ENCODE data around the gene CEP170B.

CEP170B gene

GRCh38 chr14:104923640-104924420 lies 58.8 kb downstream of the CEP170B start:
- no peaks in the 10 kb centered on the region for H3K36me3 ChIP-seq (replicated peaks)
- TF ChIP-seq CTCF (IDR thresholded peaks at IDR 0.05; ENCODE audit: low read depth, low read length, missing control alignments), result no peak
- no peaks in the 10 kb centered on the region for H3K27me3 ChIP-seq (replicated peaks)
- in situ Hi-C loops (cut with HindIII; ENCODE audit: low pct_ligation_motif_present, low sequenced_read_pairs), result no loop called here
- no peak overlapping the region for H3K27ac ChIP-seq
- no peak overlapping the region for H3K4me3 ChIP-seq (ENCODE audit: low read depth, low read length)
- DNase-seq, result no peak

GRCh38 chr14:104924421-104925213 lies 59.5 kb downstream of the CEP170B start, which contains the start of gene PLD4:
Gene PLD4, plus strand, starts transcription at chr14:104924879. Its CDS starts 2,262 bp downstream, at chr14:104927141.
- H3K4me3 ChIP-seq (ENCODE audit: low read depth, low read length), result no peak within 1 kb of the TSS
- no peak for TF ChIP-seq CTCF (IDR thresholded peaks at IDR 0.05; ENCODE audit: low read depth, low read length, missing control alignments)
- H3K27ac ChIP-seq, result no peak within 1 kb of the TSS
- H3K36me3 ChIP-seq (replicated peaks), result no peaks in the 10 kb centered on the region
- no peaks in the 10 kb centered on the region for H3K27me3 ChIP-seq (replicated peaks)
- DNase-seq, result no peak
- in situ Hi-C loops (cut with HindIII; ENCODE audit: low pct_ligation_motif_present, low sequenced_read_pairs), result no loop called here

- no peak for TF ChIP-seq CTCF (IDR thresholded peaks at IDR 0.05; ENCODE audit: low read depth, low read length, missing control alignments)
- Histone ChIP-seq H3K27me3 (replicated peaks) (no peaks in the 10 kb centered on the region), H3K4me3 (ENCODE audit: low read depth, low read length) (no peak overlapping the region), H3K27ac (no peak overlapping the region), H3K36me3 (replicated peaks) (no peaks in the 10 kb centered on the region)
- in situ Hi-C loops (cut with HindIII; ENCODE audit: low pct_ligation_motif_present, low sequenced_read_pairs), result no loop called here
- no peak for DNase-seq
Observed at GRCh38 chr14:104925214-104925854, 60.3 kb downstream of the CEP170B start.

GRCh38 chr14:104925855-104926609 lies 61.0 kb downstream of the CEP170B start:
- no peak for TF ChIP-seq CTCF (IDR thresholded peaks at IDR 0.05; ENCODE audit: low read depth, low read length, missing control alignments)
- in situ Hi-C loops (cut with HindIII; ENCODE audit: low pct_ligation_motif_present, low sequenced_read_pairs), result no loop called here
- no peak overlapping the region for H3K27ac ChIP-seq
- no peaks in the 10 kb centered on the region for H3K36me3 ChIP-seq (replicated peaks)
- DNase-seq, result peak; percentile 12
- no peak overlapping the region for H3K4me3 ChIP-seq (ENCODE audit: low read depth, low read length)
- H3K27me3 ChIP-seq (replicated peaks), result peaks cover 4% of the 10 kb centered on the region

GRCh38 chr14:104926619-104927431 lies 61.8 kb downstream of the CEP170B start:
- TF ChIP-seq CTCF (IDR thresholded peaks at IDR 0.05; ENCODE audit: low read depth, low read length, missing control alignments), result peak; percentile 12
- Histone ChIP-seq H3K27ac (no peak overlapping the region), H3K4me3 (ENCODE audit: low read depth, low read length) (no peak overlapping the region), H3K36me3 (replicated peaks) (no peaks in the 10 kb centered on the region), H3K27me3 (replicated peaks) (peaks cover 12% of the 10 kb centered on the region)
- in situ Hi-C loops (cut with HindIII; ENCODE audit: low pct_ligation_motif_present, low sequenced_read_pairs), result no loop called here
- DNase-seq, result no peak

Measured in brain microvascular endothelial cell (primary cell).